IMR-90 (cell line): ENCODE data around the gene SLC35A4. TPM values are rescaled to one million over a fixed set of nuclear protein-coding genes. Genes with fewer than 3 reads are reported as not detected.
A peak's percentile ranks its signal among the peaks of the same experiment; 100 is the strongest.

Experiments
- ATAC-seq: fragments of 200-7000 bp; cut with Tn5 transposase; 2 replicates; pipeline ENCODE4 v1.9.1; 2020; ENCODE audit warnings: low read depth, mild to moderate bottlenecking, moderate library complexity
- BruUV-seq: library from RNA; stranded (reverse); fragments of 400-500 nt; replicated peaks from 2 replicates; lab custom pipeline; 2021; lab: Mats Ljungman, UMichigan
- CTCF ChIA-PET: fragments of 300-600 bp; formaldehyde crosslinking; extraction: SDS; loops from one replicate; lab custom pipeline; 2021; ENCODE audit warnings: antibody characterized with exemption; lab: Yijun Ruan, JAX
- POLR2A ChIA-PET: fragments of 300-600 bp; sonication (Branson Sonifier 250); formaldehyde crosslinking; loops from one replicate; lab custom pipeline; 2022; ENCODE audit warnings: antibody characterized with exemption; ENCODE audit not compliant: unreplicated experiment; lab: Charles Lee
- DNase-seq: peaks from one replicate; pipeline ENCODE4 v3.0.0; 2013
- H2AFZ ChIP-seq: replicated peaks from 2 replicates; pipeline ENCODE3; 2013; ENCODE audit warnings: low read length, mild to moderate bottlenecking; ENCODE audit not compliant: poor library complexity
- H2AK5ac ChIP-seq: 2 replicates; pipeline ENCODE4 v1.6.1; 2013; ENCODE audit warnings: low read depth, low read length, inconsistent platforms
- H2AK9ac ChIP-seq: replicated peaks from 2 replicates; pipeline ENCODE3; 2013; ENCODE audit warnings: mild to moderate bottlenecking, low read depth, low read length, moderate library complexity; ENCODE audit not compliant: poor library complexity
- H2BK120ac ChIP-seq: 2 replicates; pipeline ENCODE4 v1.6.1; 2013; ENCODE audit warnings: low read depth, low read length, inconsistent platforms
- H2BK15ac ChIP-seq: 3 replicates; pipeline ENCODE4 v1.6.1; 2013; ENCODE audit warnings: low read depth, low read length, inconsistent platforms
- H2BK20ac ChIP-seq: 2 replicates; pipeline ENCODE4 v1.6.1; 2013; ENCODE audit warnings: low read depth, mild to moderate bottlenecking, inconsistent platforms, low read length, moderate library complexity
- H2BK5ac ChIP-seq: 2 replicates; pipeline ENCODE4 v1.6.1; 2013; ENCODE audit warnings: mild to moderate bottlenecking, low read depth, low read length, inconsistent platforms; ENCODE audit not compliant: poor library complexity, severe bottlenecking
- H3K14ac ChIP-seq: replicated peaks from 2 replicates; pipeline ENCODE4 v1.6.1; 2013; ENCODE audit warnings: low read depth, low read length, inconsistent platforms
- H3K18ac ChIP-seq: 2 replicates; pipeline ENCODE4 v1.6.1; 2013; ENCODE audit warnings: low read depth, low read length, control low read depth
- H3K23ac ChIP-seq: 2 replicates; pipeline ENCODE4 v1.6.1; 2013; ENCODE audit warnings: low read depth, low read length, inconsistent platforms
- H3K27ac ChIP-seq: 2 replicates; pipeline ENCODE4 v1.5.1; 2013; ENCODE audit warnings: mild to moderate bottlenecking, control low read depth, low read length; ENCODE audit not compliant: insufficient read depth
- H3K27me3 ChIP-seq: 2 replicates; pipeline ENCODE4 v1.6.1; 2013; ENCODE audit warnings: low read length; ENCODE audit not compliant: control insufficient read depth, insufficient read depth
- H3K36me3 ChIP-seq: 2 replicates; pipeline ENCODE4 v1.6.1; 2013; ENCODE audit warnings: low read length, mixed read lengths; ENCODE audit not compliant: control insufficient read depth, insufficient read depth
- H3K4ac ChIP-seq: 2 replicates; pipeline ENCODE4 v1.6.1; 2013; ENCODE audit warnings: low read depth, low read length, inconsistent platforms
- H3K4me1 ChIP-seq: 2 replicates; pipeline ENCODE4 v1.6.1; 2013; ENCODE audit warnings: low read length, mixed read lengths; ENCODE audit not compliant: control insufficient read depth, insufficient read depth
- H3K4me2 ChIP-seq: 2 replicates; pipeline ENCODE4 v1.6.1; 2013; ENCODE audit warnings: low read depth, mild to moderate bottlenecking, control low read depth, low read length, moderate library complexity
- H3K4me3 ChIP-seq: 2 replicates; pipeline ENCODE4 v1.5.1; 2013; ENCODE audit warnings: low read depth, mild to moderate bottlenecking, control low read depth, low read length, moderate library complexity; ENCODE audit not compliant: insufficient read depth
- H3K56ac ChIP-seq: 2 replicates; pipeline ENCODE4 v1.6.1; 2013; ENCODE audit warnings: low read length, inconsistent platforms; ENCODE audit not compliant: insufficient read depth; ENCODE audit errors: extremely low read depth
- H3K79me1 ChIP-seq, 2 experiments: 2 replicates each; pipeline ENCODE4 v1.6.1; 2013; ENCODE audit warnings: low read length in 2 of 2, inconsistent platforms in 1 of 2, low read depth in 1 of 2
- H3K9ac ChIP-seq: 2 replicates; pipeline ENCODE4 v1.6.1; 2013; ENCODE audit warnings: low read depth, low read length, control low read depth
- H3K9me1 ChIP-seq: 2 replicates; pipeline ENCODE4 v1.6.1; 2013; ENCODE audit warnings: low read length, inconsistent platforms; ENCODE audit not compliant: insufficient read depth
- H3K9me3 ChIP-seq: 2 replicates; pipeline ENCODE4 v1.6.1; 2013; ENCODE audit warnings: low read length; ENCODE audit not compliant: control insufficient read depth, insufficient read depth
- H4K20me1 ChIP-seq: 2 replicates; pipeline ENCODE4 v1.6.1; 2013; ENCODE audit warnings: low read length, inconsistent platforms; ENCODE audit not compliant: insufficient read depth
- H4K5ac ChIP-seq: 2 replicates; pipeline ENCODE4 v1.6.1; 2013; ENCODE audit warnings: mild to moderate bottlenecking, low read depth, low read length, control low read depth
- H4K8ac ChIP-seq, 2 experiments: 2 replicates each; pipeline ENCODE4 v1.6.1; 2013; ENCODE audit warnings: low read depth in 2 of 2, low read length in 2 of 2, control low read depth in 1 of 2, inconsistent platforms in 1 of 2
- H4K91ac ChIP-seq: 2 replicates; pipeline ENCODE4 v1.6.1; 2013; ENCODE audit warnings: low read depth, low read length, inconsistent platforms; ENCODE audit not compliant: insufficient read depth
- CHD1 ChIP-seq: IDR thresholded peaks from 2 replicates; pipeline ENCODE4 v1.6.1; 2012; ENCODE audit warnings: low read depth, low read length, improper control_type of control experiment
- MAFK ChIP-seq: IDR thresholded peaks from 2 replicates; pipeline ENCODE4 v1.6.1; 2012; ENCODE audit warnings: low read depth, low read length, improper control_type of control experiment
- MAZ ChIP-seq: IDR thresholded peaks from 2 replicates; pipeline ENCODE4 v1.6.1; 2012; ENCODE audit warnings: low read depth, mild to moderate bottlenecking, low read length, improper control_type of control experiment, moderate library complexity, borderline replicate concordance
- MXI1 ChIP-seq: IDR thresholded peaks from 2 replicates; pipeline ENCODE4 v1.6.1; 2012; ENCODE audit warnings: low read depth, mild to moderate bottlenecking, low read length, moderate library complexity, borderline replicate concordance
- RAD21 ChIP-seq: IDR thresholded peaks from 2 replicates; pipeline ENCODE4 v1.6.1; 2012; ENCODE audit warnings: low read length, improper control_type of control experiment
- RCOR1 ChIP-seq: IDR thresholded peaks from 2 replicates; pipeline ENCODE4 v1.6.1; 2012; ENCODE audit warnings: mild to moderate bottlenecking, low read length, improper control_type of control experiment; ENCODE audit not compliant: insufficient replicate concordance
- WGBS, 2 experiments: methylation state at CpG; one replicate each; pipeline versions ENCODE4 v1.1.5 to v1.1.7; 2013; ENCODE audit warnings: missing lambda C conversion rate in 2 of 2; ENCODE audit not compliant: insufficient read length in 1 of 2; ENCODE audit errors: extremely low coverage in 2 of 2; 5-methylcytosine and 5-hydroxymethylcytosine counted together
- dilution Hi-C: fragments of 300-500 bp; cut with HindIII; formaldehyde crosslinking; loops from one replicate; pipeline ENCODE4 v1.14.3; 2018; ENCODE audit warnings: low sequenced_read_pairs; ENCODE audit not compliant: unreplicated experiment
- in situ Hi-C: fragments of 300-500 bp; cut with MboI; formaldehyde crosslinking; loops from 3 replicates; pipeline ENCODE4 v1.14.3; 2019; ENCODE audit warnings: low sequenced_read_pairs, inconsistent platforms, mixed read lengths
- intact Hi-C: fragments of 100-400 bp; cut with micrococcal nuclease; formaldehyde crosslinking; loops from 2 replicates; pipeline ENCODE4 v1.10.0; 2022
- polyA plus RNA-seq, 3 experiments: library from polyadenylated mRNA; depleted of rRNA; stranded (reverse); fragments of >200 nt; gene quantifications; 2 replicates each; pipeline ENCODE4 v1.2.3, GENCODE V29; 2012; ENCODE audit warnings: low replicate concordance in 1 of 3
- total RNA-seq: library from RNA; depleted of rRNA; stranded (reverse); fragments of >200 nt; gene quantifications from 2 replicates; pipeline ENCODE4 v1.2.3, GENCODE V29; 2012

SLC35A4 gene
- total and polyA plus RNA-seq, 2 of the 4 experiments (the other 2 are of a cell fraction) = 19.2 to 66.4 TPM

GRCh38 chr5:140545606-140546005 is 19.0 kb upstream of the SLC35A4 start (continued):
- TF ChIP-seq MAFK = no peak

- H4K20me1 ChIP-seq = peaks cover 21% of the 10 kb centered on the region
- H3K27me3 ChIP-seq = no peaks in the 10 kb centered on the region
- H4K5ac ChIP-seq = no peak overlapping the region
- intact Hi-C loops = loop anchor here (2.0 kb wide), 1 partner anchor 92 kb away; the partner anchor contains the start of gene TMCO6
- in situ Hi-C loops = no loop called here
- no peak overlapping the region for H2BK15ac ChIP-seq
- H2AK9ac ChIP-seq = peak overlapping the region; percentile 51
- no peaks in the 10 kb centered on the region for H3K9me3 ChIP-seq
- CTCF ChIA-PET = interaction anchor here (0.7 to 2.1 kb wide), 8 partner anchors 8 to 182 kb away, joined by 3 to 8 read pairs (median 4); partner anchors contain the start of gene CD14
- H4K91ac ChIP-seq = no peak overlapping the region
- H3K4me1 ChIP-seq = peaks cover 14% of the 10 kb centered on the region
- peak overlapping the region; percentile 42 for H3K4me2 ChIP-seq
- peak overlapping the region; percentile 72 for H2AFZ ChIP-seq
- H3K56ac ChIP-seq = no peak overlapping the region
- TF ChIP-seq MXI1 (no peak), CHD1 (no peak), MAFK (no peak), RAD21 (no peak), MAZ (no peak), RCOR1 (no peak)
- no peak overlapping the region for H2AK5ac ChIP-seq
- H3K9ac ChIP-seq = peak overlapping the region; percentile 3; the same call in 1 of the 2 replicates
- H2BK5ac ChIP-seq = no peak overlapping the region
- H2BK120ac ChIP-seq = no peak overlapping the region
- POLR2A ChIA-PET = interaction anchor here (0.6 kb wide), 1 partner anchor 27 kb away, joined by 4 read pairs; no protein-coding TSS in a partner anchor
- H3K23ac ChIP-seq = no peak overlapping the region
- H2BK20ac ChIP-seq = no peak overlapping the region
- no peak overlapping the region for H3K14ac ChIP-seq
- no peak overlapping the region for H3K18ac ChIP-seq
- no peak for DNase-seq
- no peak overlapping the region for H3K27ac ChIP-seq
- peak; percentile 16 for ATAC-seq
- H3K9me1 ChIP-seq = 0 out of 2 replicates have a peak, but pooled peaks cover 3% of the 10 kb centered on the region
- peaks cover 35% of the 10 kb centered on the region for H3K36me3 ChIP-seq
- H3K4me3 ChIP-seq = no peak overlapping the region
- BruUV-seq = no TSS peak
- dilution Hi-C loops = no loop called here
- WGBS, 2 experiments = 28% methylated on average over 5 of the region's 13 CpGs; no CpG with 5 or more reads in 1 of the 2 experiments
- H4K8ac ChIP-seq = peak overlapping the region in 1 of 2 experiments; percentile 4; a peak in 1 of 4 replicates
- no peak overlapping the region for H3K4ac ChIP-seq
- peaks cover 7 to 48% of the 10 kb centered on the region in 2 experiments; a peak in 3 of 4 replicates for H3K79me1 ChIP-seq
Observed at GRCh38 chr5:140546851-140547507, 17.6 kb upstream of the SLC35A4 start.
